Measurements from ENCODE around the gene LRRC4C. TPM values are rescaled to one million over a fixed set of nuclear protein-coding genes. Genes with fewer than 3 reads are reported as not detected.

LRRC4C gene
- polyA plus RNA-seq, 1 of the 3 experiments (the other 2 are of a cell fraction): 0.16 TPM

GRCh38 chr11:41320238-41320637 is 139.2 kb downstream of the LRRC4C start (continued):
- TF ChIP-seq MAX (IDR thresholded peaks at IDR 0.05; ENCODE audit: low read depth) (no peak), YY1 (IDR thresholded peaks at IDR 0.05; ENCODE audit: low read depth) (no peak), IRF3 (IDR thresholded peaks at IDR 0.05; ENCODE audit: low read depth, low read length) (no peak)

- WGBS (ENCODE audit: low lambda C conversion rate): 0% methylated on average over 2 of the region's 2 CpGs
- no peak for TF ChIP-seq TEAD4 (IDR thresholded peaks at IDR 0.05; ENCODE audit: borderline replicate concordance, insufficient read depth)
- TF ChIP-seq REST (IDR thresholded peaks at IDR 0.05; ENCODE audit: low read depth, low read length): no peak
- Histone ChIP-seq H3K4me2 (no peak overlapping the region), H3K9ac (no peak overlapping the region), H3F3A (replicated peaks; ENCODE audit: insufficient read depth) (no peaks in the 10 kb centered on the region), H4K20me1 (ENCODE audit: insufficient read depth) (no peaks in the 10 kb centered on the region), H3K27me3 (ENCODE audit: insufficient read depth) (no peaks in the 10 kb centered on the region), H3K9me2 (no peaks in the 10 kb centered on the region), H3K9me3 (no peaks in the 10 kb centered on the region), H3K27ac (ENCODE audit: low read depth in 2 of 2, low read length in 1 of 2) (no peak overlapping the region), H2AFZ (ENCODE audit: low read depth) (no peak overlapping the region), H3K4me3 (ENCODE audit: low read depth in 2 of 2, low read length in 1 of 2) (no peak overlapping the region), H3K79me2 (ENCODE audit: insufficient read depth) (no peaks in the 10 kb centered on the region), H3K4me1 (ENCODE audit: control insufficient read depth in 1 of 2, insufficient read depth in 2 of 2, low read depth in 1 of 2, low read length in 1 of 2) (no peaks in the 10 kb centered on the region), H3K36me3 (replicated peaks in 1 of 2; ENCODE audit: control insufficient read depth in 1 of 2, insufficient read depth in 2 of 2, low read length in 1 of 2) (no peaks in the 10 kb centered on the region)
- CTCF ChIA-PET: interaction anchor here (1.1 kb wide), 1 partner anchor 8 kb away, joined by 3 read pairs; no protein-coding TSS in a partner anchor
- POLR2A ChIA-PET: no interaction called here
- DNase-seq: no peak
Observed at GRCh38 chr11:41319434-41319833, 140.0 kb downstream of the LRRC4C start.

GRCh38 chr11:41316751-41317150 is 142.7 kb downstream of the LRRC4C start:
- no peaks in the 10 kb centered on the region for H3K27me3 ChIP-seq (ENCODE audit: insufficient read depth)
- H3K27ac ChIP-seq (ENCODE audit: low read depth in 2 of 2, low read length in 1 of 2): no peak overlapping the region
- no peaks in the 10 kb centered on the region for H3K9me2 ChIP-seq
- no peak for DNase-seq
- ChIA-PET POLR2A (no interaction called here), CTCF (no interaction called here)
- no peaks in the 10 kb centered on the region for H4K20me1 ChIP-seq (ENCODE audit: insufficient read depth)
- WGBS (ENCODE audit: low lambda C conversion rate): 10% methylated on average over 2 of the region's 2 CpGs
- H3K9ac ChIP-seq: no peak overlapping the region
- no peaks in the 10 kb centered on the region for H3K79me2 ChIP-seq (ENCODE audit: insufficient read depth)
- no peak overlapping the region for H3K4me3 ChIP-seq (ENCODE audit: low read depth in 2 of 2, low read length in 1 of 2)
- H3K9me3 ChIP-seq: no peaks in the 10 kb centered on the region
- no peak overlapping the region for H2AFZ ChIP-seq (ENCODE audit: low read depth)
- no peak overlapping the region for H3K4me2 ChIP-seq
- H3K4me1 ChIP-seq (ENCODE audit: control insufficient read depth in 1 of 2, insufficient read depth in 2 of 2, low read depth in 1 of 2, low read length in 1 of 2): no peaks in the 10 kb centered on the region
- no peaks in the 10 kb centered on the region for H3F3A ChIP-seq (replicated peaks; ENCODE audit: insufficient read depth)
- H3K36me3 ChIP-seq (replicated peaks in 1 of 2; ENCODE audit: control insufficient read depth in 1 of 2, insufficient read depth in 2 of 2, low read length in 1 of 2): no peaks in the 10 kb centered on the region
- no peak for TF ChIP-seq RXRA (IDR thresholded peaks at IDR 0.05; ENCODE audit: borderline replicate concordance, low read depth)
- TF ChIP-seq MAX (IDR thresholded peaks at IDR 0.05; ENCODE audit: low read depth): no peak
- TF ChIP-seq MEF2A (IDR thresholded peaks at IDR 0.05; ENCODE audit: borderline replicate concordance, low read depth): no peak
- no peak for TF ChIP-seq RAD21 (IDR thresholded peaks at IDR 0.05; ENCODE audit: low read length)
- no peak for TF ChIP-seq NRF1 (IDR thresholded peaks at IDR 0.05; ENCODE audit: low read depth, low read length)
- no peak for TF ChIP-seq ZBTB33 (IDR thresholded peaks at IDR 0.05; ENCODE audit: borderline replicate concordance, low read depth)
- no peak for TF ChIP-seq REST (IDR thresholded peaks at IDR 0.05; ENCODE audit: low read depth, low read length)
- no peak for TF ChIP-seq RFX5 (IDR thresholded peaks at IDR 0.05; ENCODE audit: low read length)
- TF ChIP-seq GATA2 (CRISPR knock-in tag; IDR thresholded peaks at IDR 0.05): no peak
- TF ChIP-seq GABPA (IDR thresholded peaks at IDR 0.05; ENCODE audit: low read depth): no peak

All from SK-N-SH (cell line).